ENCODE measurements around the gene DCAF4. TPM values are rescaled to one million over a fixed set of nuclear protein-coding genes. Genes with fewer than 3 reads are reported as not detected.

The DCAF4 gene
- total RNA-seq, 1 donor from 2014 or later = 23.2 TPM

- H3K27me3 Mint-ChIP-seq (ENCODE audit: low read depth) = peaks cover 3% of the 10 kb centered on the region
- H3K9me3 Mint-ChIP-seq = no peaks in the 10 kb centered on the region
- H3K27ac Mint-ChIP-seq = no peak overlapping the region
- TF ChIP-seq CTCF (IDR thresholded peaks at IDR 0.05; ENCODE audit: unreplicated experiment) = no peak
- H3K36me3 Mint-ChIP-seq = peaks cover 31% of the 10 kb centered on the region
- H3K4me3 Mint-ChIP-seq = no peak overlapping the region
- no peaks in the 10 kb centered on the region for H3K4me1 Mint-ChIP-seq
- DNase-seq (ENCODE audit: low spot score in 2 of 2, unreplicated experiment in 2 of 2) = no peak
Measured at GRCh38 chr14:72962829-72963312, 36.6 kb downstream of the DCAF4 start.

GRCh38 chr14:72965249-72965648 is 39.0 kb downstream of the DCAF4 start:
- no peak for DNase-seq (ENCODE audit: low spot score in 2 of 2, unreplicated experiment in 2 of 2)
- H3K36me3 Mint-ChIP-seq = peaks cover 37% of the 10 kb centered on the region
- no peak overlapping the region for H3K27ac Mint-ChIP-seq
- H3K4me1 Mint-ChIP-seq = no peaks in the 10 kb centered on the region
- H3K9me3 Mint-ChIP-seq = no peaks in the 10 kb centered on the region
- TF ChIP-seq CTCF (IDR thresholded peaks at IDR 0.05; ENCODE audit: unreplicated experiment) = no peak
- H3K4me3 Mint-ChIP-seq = no peak overlapping the region
- H3K27me3 Mint-ChIP-seq (ENCODE audit: low read depth) = peaks cover 3% of the 10 kb centered on the region

- H3K4me1 Mint-ChIP-seq = no peaks in the 10 kb centered on the region
- H3K4me3 Mint-ChIP-seq = no peak overlapping the region
- no peak for DNase-seq (ENCODE audit: low spot score in 2 of 2, unreplicated experiment in 2 of 2)
- H3K27ac Mint-ChIP-seq = no peak overlapping the region
- no peak for TF ChIP-seq CTCF (IDR thresholded peaks at IDR 0.05; ENCODE audit: unreplicated experiment)
- H3K36me3 Mint-ChIP-seq = peaks cover 35% of the 10 kb centered on the region
- H3K9me3 Mint-ChIP-seq = no peaks in the 10 kb centered on the region
- H3K27me3 Mint-ChIP-seq (ENCODE audit: low read depth) = peaks cover 3% of the 10 kb centered on the region
Measured at GRCh38 chr14:72966038-72966437, 39.8 kb downstream of the DCAF4 start.

- Mint-ChIP-seq H3K9me3 (no peaks in the 10 kb centered on the region), H3K4me1 (no peaks in the 10 kb centered on the region)
Measured at GRCh38 chr14:72968316-72968715, 42.1 kb downstream of the DCAF4 start.

DNA sequence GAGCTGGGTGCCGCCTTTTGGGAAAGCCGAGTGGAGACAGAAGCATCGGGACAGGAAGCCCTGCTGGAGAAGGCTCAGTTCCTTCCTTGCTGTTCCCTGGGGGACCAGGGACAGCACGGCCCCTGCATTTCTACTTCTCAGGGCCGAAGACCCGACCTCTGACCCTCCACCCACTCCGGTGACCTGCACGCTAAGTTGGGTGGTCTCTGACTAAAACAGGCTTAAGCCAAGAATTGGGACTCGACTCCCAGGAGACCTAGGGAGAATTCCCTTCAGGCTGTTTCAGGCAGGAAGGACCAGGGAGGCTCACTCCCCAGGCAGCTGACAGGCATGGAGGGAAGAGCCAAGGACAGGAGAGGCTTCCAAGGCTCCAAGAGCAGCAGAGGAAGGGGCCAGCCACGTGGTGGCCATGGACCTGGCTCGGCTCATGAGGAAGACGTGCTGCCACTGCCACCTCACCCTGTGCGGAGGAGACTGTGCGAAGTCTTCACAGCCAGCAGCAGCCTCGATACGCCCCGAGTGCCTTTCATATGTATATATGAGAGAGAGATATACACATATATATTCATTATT is 43.9 kb downstream of the DCAF4 start:
- H3K4me1 Mint-ChIP-seq = no peaks in the 10 kb centered on the region
- no peak overlapping the region for H3K27ac Mint-ChIP-seq
- H3K9me3 Mint-ChIP-seq = no peaks in the 10 kb centered on the region
- H3K36me3 Mint-ChIP-seq = peaks cover 42% of the 10 kb centered on the region
- no peaks in the 10 kb centered on the region for H3K27me3 Mint-ChIP-seq (ENCODE audit: low read depth)
- no peak for DNase-seq (ENCODE audit: low spot score in 2 of 2, unreplicated experiment in 2 of 2)
- no peak for TF ChIP-seq CTCF (IDR thresholded peaks at IDR 0.05; ENCODE audit: unreplicated experiment)
- H3K4me3 Mint-ChIP-seq = no peak overlapping the region

More at GRCh38 chr14:72968316-72968715, 42.1 kb downstream of the DCAF4 start:
- H3K27ac Mint-ChIP-seq = no peak overlapping the region
- H3K36me3 Mint-ChIP-seq = peaks cover 34% of the 10 kb centered on the region
- DNase-seq (ENCODE audit: low spot score in 2 of 2, unreplicated experiment in 2 of 2) = no peak
- TF ChIP-seq CTCF (IDR thresholded peaks at IDR 0.05; ENCODE audit: unreplicated experiment) = no peak
- no peak overlapping the region for H3K4me3 Mint-ChIP-seq
- peaks cover 3% of the 10 kb centered on the region for H3K27me3 Mint-ChIP-seq (ENCODE audit: low read depth)

Data from mesothelial cell of epicardium (in vitro differentiated cells).